ENCODE data around the gene INPP5D. TPM values are rescaled to one million over a fixed set of nuclear protein-coding genes. Genes with fewer than 3 reads are reported as not detected.
A peak's percentile ranks its signal among the peaks of the same experiment; 100 is the strongest.

Gene INPP5D
- total RNA-seq, 1 experiment from 2014 or later, result 17.2 TPM

DNA sequence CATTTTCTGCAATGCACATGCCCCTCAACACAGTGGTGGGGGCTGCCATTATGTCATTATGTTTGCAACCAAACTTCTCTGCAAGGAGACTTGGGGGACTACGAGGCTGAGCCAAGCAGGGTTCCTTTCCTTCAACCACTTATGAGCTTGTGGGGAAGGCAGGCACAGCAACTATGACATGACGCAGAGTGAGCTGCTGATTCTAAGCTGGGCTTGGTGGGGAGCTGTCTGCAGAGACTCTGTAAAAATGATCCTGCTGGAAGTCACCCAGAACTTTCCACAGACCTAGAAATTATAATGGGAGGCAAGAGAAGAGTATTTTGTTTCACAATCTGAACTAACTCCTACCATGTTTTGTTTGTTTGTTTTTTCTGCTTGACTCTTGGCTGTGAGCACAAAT lies 55.6 kb downstream of the INPP5D start (continued):
- TF ChIP-seq, protein P1, sequence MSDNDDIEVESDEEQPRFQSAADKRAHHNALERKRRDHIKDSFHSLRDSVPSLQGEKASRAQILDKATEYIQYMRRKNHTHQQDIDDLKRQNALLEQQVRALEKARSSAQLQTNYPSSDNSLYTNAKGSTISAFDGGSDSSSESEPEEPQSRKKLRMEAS (CRISPR knock-in tag; IDR thresholded peaks at IDR 0.05), result no peak
- no peak for TF ChIP-seq OVOL2 (CRISPR knock-in tag; IDR thresholded peaks at IDR 0.05; ENCODE audit: borderline replicate concordance)

- no peaks in the 10 kb centered on the region for H3K9me3 Mint-ChIP-seq
- no peaks in the 10 kb centered on the region for H3K27me3 Mint-ChIP-seq (ENCODE audit: low read depth)
- ATAC-seq (no peak), DNase-seq (ENCODE audit: low spot score) (no peak)
- TF ChIP-seq ZNF425 (CRISPR knock-in tag; conservative IDR thresholded peaks at IDR 0.05) (no peak), MXD4 (CRISPR knock-in tag; IDR thresholded peaks at IDR 0.05; ENCODE audit: borderline replicate concordance) (no peak), MLX (CRISPR knock-in tag; IDR thresholded peaks at IDR 0.05) (no peak), NFATC4 (CRISPR knock-in tag; IDR thresholded peaks at IDR 0.05) (no peak), TP53 (CRISPR knock-in tag; IDR thresholded peaks at IDR 0.05) (no peak), ESRRA (CRISPR knock-in tag; IDR thresholded peaks at IDR 0.05; ENCODE audit: borderline replicate concordance) (no peak), CDX4 (CRISPR knock-in tag; IDR thresholded peaks at IDR 0.05; ENCODE audit: borderline replicate concordance) (no peak), ZNF121 (CRISPR knock-in tag; IDR thresholded peaks at IDR 0.05) (no peak), ZNF396 (CRISPR knock-in tag; IDR thresholded peaks at IDR 0.05; ENCODE audit: borderline replicate concordance) (no peak)
- TF ChIP-seq, protein P2, sequence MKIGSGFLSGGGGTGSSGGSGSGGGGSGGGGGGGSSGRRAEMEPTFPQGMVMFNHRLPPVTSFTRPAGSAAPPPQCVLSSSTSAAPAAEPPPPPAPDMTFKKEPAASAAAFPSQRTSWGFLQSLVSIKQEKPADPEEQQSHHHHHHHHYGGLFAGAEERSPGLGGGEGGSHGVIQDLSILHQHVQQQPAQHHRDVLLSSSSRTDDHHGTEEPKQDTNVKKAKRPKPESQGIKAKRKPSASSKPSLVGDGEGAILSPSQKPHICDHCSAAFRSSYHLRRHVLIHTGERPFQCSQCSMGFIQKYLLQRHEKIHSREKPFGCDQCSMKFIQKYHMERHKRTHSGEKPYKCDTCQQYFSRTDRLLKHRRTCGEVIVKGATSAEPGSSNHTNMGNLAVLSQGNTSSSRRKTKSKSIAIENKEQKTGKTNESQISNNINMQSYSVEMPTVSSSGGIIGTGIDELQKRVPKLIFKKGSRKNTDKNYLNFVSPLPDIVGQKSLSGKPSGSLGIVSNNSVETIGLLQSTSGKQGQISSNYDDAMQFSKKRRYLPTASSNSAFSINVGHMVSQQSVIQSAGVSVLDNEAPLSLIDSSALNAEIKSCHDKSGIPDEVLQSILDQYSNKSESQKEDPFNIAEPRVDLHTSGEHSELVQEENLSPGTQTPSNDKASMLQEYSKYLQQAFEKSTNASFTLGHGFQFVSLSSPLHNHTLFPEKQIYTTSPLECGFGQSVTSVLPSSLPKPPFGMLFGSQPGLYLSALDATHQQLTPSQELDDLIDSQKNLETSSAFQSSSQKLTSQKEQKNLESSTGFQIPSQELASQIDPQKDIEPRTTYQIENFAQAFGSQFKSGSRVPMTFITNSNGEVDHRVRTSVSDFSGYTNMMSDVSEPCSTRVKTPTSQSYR (CRISPR knock-in tag; IDR thresholded peaks at IDR 0.05), result no peak
- H3K27ac Mint-ChIP-seq, result no peak overlapping the region
- peaks cover 27% of the 10 kb centered on the region for H3K4me1 Mint-ChIP-seq
- ChIA-PET CTCF (no interaction called here), POLR2A (no interaction called here)
- H3K36me3 Mint-ChIP-seq, result no peaks in the 10 kb centered on the region; the same call in 1 of the 2 replicates
- no peak overlapping the region for H3K4me3 Mint-ChIP-seq
Measured at GRCh38 chr2:233116946-233117345, 56.8 kb downstream of the INPP5D start.

- DNase-seq (ENCODE audit: low spot score) (no peak), ATAC-seq (peak; percentile 12; the same call in 1 of the 2 replicates)
- Mint-ChIP-seq H3K4me3 (no peak overlapping the region), H3K4me1 (peaks cover 29% of the 10 kb centered on the region), H3K27me3 (ENCODE audit: low read depth) (no peaks in the 10 kb centered on the region), H3K27ac (no peak overlapping the region), H3K36me3 (no peaks in the 10 kb centered on the region; the same call in 1 of the 2 replicates), H3K9me3 (no peaks in the 10 kb centered on the region)
- TF ChIP-seq ETV6 (CRISPR knock-in tag; IDR thresholded peaks at IDR 0.05) (no peak), NR3C1 (CRISPR knock-in tag; conservative IDR thresholded peaks at IDR 0.05; ENCODE audit: low read depth) (no peak), E2F4 (CRISPR knock-in tag; IDR thresholded peaks at IDR 0.05; ENCODE audit: borderline replicate concordance, low read depth) (no peak), ZNF423 (CRISPR knock-in tag; IDR thresholded peaks at IDR 0.05) (peak; percentile 90), ERG (CRISPR knock-in tag; IDR thresholded peaks at IDR 0.05) (no peak), RELA (CRISPR knock-in tag; IDR thresholded peaks at IDR 0.05; ENCODE audit: borderline replicate concordance) (no peak)
- POLR2A ChIA-PET, result no interaction called here
- CTCF ChIA-PET, result interaction anchor here (0.6 kb wide), 1 partner anchor 13 kb away, joined by 3 read pairs; no protein-coding TSS in a partner anchor
Measured at GRCh38 chr2:233117351-233117750, 57.2 kb downstream of the INPP5D start.

Data from WTC11 (cell line).